Endothelial cell of umbilical vein (primary cell): ENCODE data around the gene RYR3. TPM values are rescaled to one million over a fixed set of nuclear protein-coding genes. Genes with fewer than 3 reads are reported as not detected.

Source experiments
- BruUV-seq: library from RNA; stranded (reverse); fragments of 400-500 nt; replicated peaks from 2 replicates; lab custom pipeline; 2021; lab: Mats Ljungman, UMichigan
- CTCF ChIA-PET: fragments of 300-600, 350-600 bp; sonication (Branson Sonifier 250); formaldehyde crosslinking; loops from one replicate; lab custom pipeline; 2021; ENCODE audit warnings: antibody characterized with exemption, inconsistent platforms; lab: Charles Lee
- POLR2A ChIA-PET: fragments of 300-600, 350-600 bp; sonication (Branson Sonifier 250); formaldehyde crosslinking; loops from one replicate; lab custom pipeline; 2021; ENCODE audit warnings: antibody characterized with exemption, inconsistent platforms; lab: Charles Lee
- DNase-seq: peaks from one replicate; pipeline ENCODE4 v3.0.0-alpha.2; 2011; ENCODE audit warnings: low read depth, low spot score
- FAIRE-seq: peaks from 2 replicates; lab custom pipeline; 2011; peaks lifted over from hg19 to GRCh38; lab: Jason Lieb, UNC
- H2AFZ ChIP-seq: 2 replicates; pipeline ENCODE4 v1.6.0; 2012; ENCODE audit warnings: low read depth, low read length, control low read depth, inconsistent platforms
- H3K27ac ChIP-seq: 2 replicates; pipeline ENCODE4 v1.5.1; 2011; ENCODE audit warnings: low read depth, mild to moderate bottlenecking, control low read depth, low read length, moderate library complexity; ENCODE audit not compliant: insufficient read depth
- H3K27me3 ChIP-seq, 2 experiments: 2 replicates each; pipeline versions ENCODE4 v1.6.0 to v1.6.1; 2011; ENCODE audit warnings: low read length in 2 of 2, mixed read lengths in 1 of 2; ENCODE audit not compliant: control insufficient read depth in 2 of 2, insufficient read depth in 2 of 2
- H3K36me3 ChIP-seq, 2 experiments: 2 replicates in 1 of 2; 3 replicates in 1 of 2; pipeline ENCODE4 v1.5.1; 2011; ENCODE audit warnings: low read length in 2 of 2, mild to moderate bottlenecking in 1 of 2, moderate library complexity in 1 of 2; ENCODE audit not compliant: control insufficient read depth in 2 of 2, insufficient read depth in 2 of 2; ENCODE audit errors: extremely low read depth in 1 of 2
- H3K4me1 ChIP-seq: 3 replicates; pipeline ENCODE4 v1.5.1; 2011; ENCODE audit warnings: mild to moderate bottlenecking, low read length; ENCODE audit not compliant: control insufficient read depth, insufficient read depth; ENCODE audit errors: extremely low read depth
- H3K4me2 ChIP-seq: 2 replicates; pipeline ENCODE4 v1.6.1; 2011; ENCODE audit warnings: low read length, control low read depth, mixed read lengths; ENCODE audit not compliant: insufficient read depth
- H3K4me3 ChIP-seq, 3 experiments: fragments of 200-600 bp in 1 of 3; sonication (generic), shearing (Covaris generic) in 1 of 3; replicated peaks in 1 of 3; 2 replicates each; pipeline ENCODE4 v1.5.1; 2011 to 2016; ENCODE audit warnings: control low read depth in 3 of 3, low read length in 3 of 3, mild to moderate bottlenecking in 2 of 3, inconsistent platforms in 1 of 3, low read depth in 1 of 3, moderate library complexity in 1 of 3; ENCODE audit not compliant: insufficient read depth in 1 of 3
- H3K79me2 ChIP-seq: 2 replicates; pipeline ENCODE4 v1.6.0; 2012; ENCODE audit warnings: low read length, inconsistent platforms; ENCODE audit not compliant: control insufficient read depth, insufficient read depth
- H3K9ac ChIP-seq: replicated peaks from 2 replicates; pipeline ENCODE3; 2011; ENCODE audit warnings: low read length, control low read depth; ENCODE audit not compliant: insufficient read depth; ENCODE audit errors: extremely low read depth
- H3K9me1 ChIP-seq: replicated peaks from 3 replicates; pipeline ENCODE4 v1.6.0; 2011; ENCODE audit warnings: mild to moderate bottlenecking, low read length; ENCODE audit not compliant: control insufficient read depth, insufficient read depth; ENCODE audit errors: extremely low read depth
- H3K9me3 ChIP-seq: replicated peaks from 2 replicates; pipeline ENCODE4 v1.5.1; 2012; ENCODE audit warnings: low read length, inconsistent platforms; ENCODE audit not compliant: control insufficient read depth, insufficient read depth
- H4K20me1 ChIP-seq: replicated peaks from 2 replicates; pipeline ENCODE3; 2011; ENCODE audit warnings: mild to moderate bottlenecking, low read length; ENCODE audit not compliant: control insufficient read depth, insufficient read depth; ENCODE audit errors: extremely low read depth
- CTCF ChIP-seq, 2 donors: IDR thresholded peaks; 1 replicate in 1 of 2; 2 replicates in 1 of 2; pipeline ENCODE4 v1.5.1; 2011; ENCODE audit warnings: low read length in 2 of 2, mild to moderate bottlenecking in 2 of 2, moderate library complexity in 2 of 2, control low read depth in 1 of 2, inconsistent platforms in 1 of 2, low read depth in 1 of 2; ENCODE audit not compliant: insufficient read depth in 1 of 2; ENCODE audit errors: extremely low read depth in 1 of 2
- EZH2 ChIP-seq: IDR thresholded peaks from 2 replicates; pipeline ENCODE4 v1.6.1; 2012; ENCODE audit warnings: borderline replicate concordance, low read depth, mild to moderate bottlenecking, moderate library complexity, low read length, inconsistent platforms; ENCODE audit not compliant: severe bottlenecking
- FOS ChIP-seq: IDR thresholded peaks from 2 replicates; pipeline ENCODE4 v1.6.1; 2011; ENCODE audit warnings: mild to moderate bottlenecking, low read length, moderate library complexity, borderline replicate concordance; ENCODE audit not compliant: insufficient read depth
- GATA2 ChIP-seq: IDR thresholded peaks from 2 replicates; pipeline ENCODE4 v1.7.0; 2011; ENCODE audit warnings: low read depth, mild to moderate bottlenecking, moderate library complexity, mixed read lengths, low read length; ENCODE audit not compliant: insufficient read length, insufficient read depth
- JUN ChIP-seq: IDR thresholded peaks from 2 replicates; pipeline ENCODE4 v1.6.1; 2011; ENCODE audit warnings: borderline replicate concordance, low read depth; ENCODE audit not compliant: insufficient read length, insufficient read depth
- MAX ChIP-seq: IDR thresholded peaks from 2 replicates; pipeline ENCODE4 v1.6.1; 2011; ENCODE audit not compliant: insufficient read depth, insufficient read length
- MYC ChIP-seq: IDR thresholded peaks from one replicate; pipeline ENCODE4 v1.6.1; 2011; ENCODE audit warnings: mild to moderate bottlenecking, low read depth, low read length
- POLR2A ChIP-seq: IDR thresholded peaks from 2 replicates; pipeline ENCODE4 v1.6.1; 2012; ENCODE audit warnings: low read depth, mild to moderate bottlenecking, control low read depth, low read length
- POLR2AphosphoS5 ChIP-seq: IDR thresholded peaks from 2 replicates; pipeline ENCODE4 v1.6.1; 2012; ENCODE audit warnings: low read depth, mild to moderate bottlenecking, control low read depth, low read length, moderate library complexity; ENCODE audit not compliant: insufficient read depth
- dilution Hi-C: fragments of 300-500 bp; cut with MboI; formaldehyde crosslinking; loops from one replicate; pipeline ENCODE4 v1.15.0; 2019; ENCODE audit warnings: low sequenced_read_pairs; ENCODE audit not compliant: extremely low pct_ligation_motif_present
- intact Hi-C: fragments of 100-400 bp; cut with micrococcal nuclease; formaldehyde crosslinking; loops from one replicate; pipeline ENCODE4 v1.10.0; 2022
- polyA plus RNA-seq, 4 experiments: library from polyadenylated mRNA; depleted of rRNA in 3 of 4; stranded (reverse) in 3 of 4; unstranded in 1 of 4; fragments of >200 nt; gene quantifications; 2 replicates each; pipeline versions ENCODE4 v1.2.1 to v1.2.3, GENCODE V29; 2011 to 2012; ENCODE audit warnings: missing spikeins in 1 of 4
- total RNA-seq: library from RNA; stranded (reverse); gene quantifications from 2 replicates; pipeline ENCODE4 v1.2.3, GENCODE V29; 2021

RYR3 gene
- total and polyA plus RNA-seq, 2 donors (not counting 3 experiments of a cell fraction or from before 2014, with no cell fraction given): not detected

- CTCF ChIA-PET: interaction anchor here (0.9 to 1.2 kb wide), 2 partner anchors 8 to 11 kb away, joined by 3 to 4 read pairs; no protein-coding TSS in a partner anchor
Observed at GRCh38 chr15:33374226-33374914, 63.6 kb downstream of the RYR3 start.

More at GRCh38 chr15:33374226-33374914, 63.6 kb downstream of the RYR3 start:
- no peaks in the 10 kb centered on the region for H3K4me1 ChIP-seq
- no peaks in the 10 kb centered on the region for H3K79me2 ChIP-seq
- no peak overlapping the region for H3K9ac ChIP-seq
- H3K4me2 ChIP-seq: no peak overlapping the region
- dilution Hi-C loops (no loop called here), intact Hi-C loops (no loop called here)
- FAIRE-seq (no peak), DNase-seq (no peak)
- H3K27me3 ChIP-seq: no peaks in the 10 kb centered on the region
- H4K20me1 ChIP-seq: no peaks in the 10 kb centered on the region
- BruUV-seq: no TSS peak
- POLR2A ChIA-PET: no interaction called here
- TF ChIP-seq JUN: no peak
- no peak for TF ChIP-seq POLR2AphosphoS5
- no peak for TF ChIP-seq CTCF (IDR thresholded peaks at IDR 0.05; ENCODE audit: extremely low read depth in 1 of 2, insufficient read depth in 1 of 2, low read depth in 1 of 2, low read length in 2 of 2)
- TF ChIP-seq FOS: no peak
- no peak for TF ChIP-seq POLR2A
- no peak for TF ChIP-seq MAX
- TF ChIP-seq GATA2: no peak
- no peak for TF ChIP-seq MYC
- no peak for TF ChIP-seq EZH2
- no peak overlapping the region for H3K4me3 ChIP-seq
- no peaks in the 10 kb centered on the region for H3K9me1 ChIP-seq
- no peak overlapping the region for H3K27ac ChIP-seq
- no peaks in the 10 kb centered on the region for H3K9me3 ChIP-seq
- no peak overlapping the region for H2AFZ ChIP-seq
- no peaks in the 10 kb centered on the region for H3K36me3 ChIP-seq
